ENCODE data around the gene ERCC8. TPM values are rescaled to one million over a fixed set of nuclear protein-coding genes. Genes with fewer than 3 reads are reported as not detected.
A peak's percentile ranks its signal among the peaks of the same experiment; 100 is the strongest.

The ERCC8 gene
- total and polyA plus RNA-seq, 2 of the 13 experiments (the other 11 are each of a cell fraction or from before 2014, with no cell fraction given): 24.4 to 35.2 TPM

DNA sequence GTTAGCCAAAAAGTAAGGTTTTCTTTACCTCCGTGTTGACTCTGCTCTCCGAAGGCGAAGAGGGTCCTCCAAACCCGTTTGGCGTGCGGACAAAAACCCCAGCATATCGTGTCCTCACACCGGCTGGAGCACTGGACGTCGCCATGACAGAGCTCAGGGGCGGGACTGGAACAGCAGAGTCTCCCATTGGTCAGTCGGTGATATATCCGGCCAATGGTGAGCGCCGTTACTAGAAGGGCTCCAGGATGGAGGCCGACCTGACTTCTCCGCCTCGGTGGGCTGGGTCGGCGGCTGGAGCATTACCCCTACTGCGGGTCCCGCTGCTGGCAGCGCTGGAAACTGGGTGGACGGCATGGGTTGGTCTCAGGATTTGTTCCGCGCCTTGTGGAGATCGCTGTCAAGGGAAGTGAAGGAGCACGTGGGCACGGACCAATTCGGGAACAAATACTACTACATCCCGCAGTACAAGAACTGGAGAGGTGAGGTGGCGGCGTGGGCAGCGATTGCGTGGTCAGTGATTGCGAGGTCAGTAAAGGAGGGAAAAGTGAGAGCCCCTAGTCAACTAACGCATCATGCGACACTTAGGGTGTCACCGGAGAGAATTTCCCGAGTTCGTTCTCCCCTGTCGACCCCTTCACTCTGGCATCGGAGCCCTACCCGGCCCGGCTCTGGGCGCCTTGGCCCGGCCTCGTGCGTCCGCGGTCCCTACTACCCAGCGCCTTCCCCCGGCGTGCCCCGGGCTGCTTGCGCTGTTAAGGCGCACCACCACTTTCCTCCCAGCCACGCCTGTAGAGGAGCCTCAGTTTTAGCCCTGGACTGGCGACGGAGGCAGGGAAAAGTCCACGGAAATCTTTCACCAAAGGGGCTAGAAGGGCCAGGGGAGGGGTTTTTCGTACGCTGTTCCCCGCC, at the start of gene ERCC8, which contains the start of gene NDUFAF2 (continued):
- TF ChIP-seq, protein P1, sequence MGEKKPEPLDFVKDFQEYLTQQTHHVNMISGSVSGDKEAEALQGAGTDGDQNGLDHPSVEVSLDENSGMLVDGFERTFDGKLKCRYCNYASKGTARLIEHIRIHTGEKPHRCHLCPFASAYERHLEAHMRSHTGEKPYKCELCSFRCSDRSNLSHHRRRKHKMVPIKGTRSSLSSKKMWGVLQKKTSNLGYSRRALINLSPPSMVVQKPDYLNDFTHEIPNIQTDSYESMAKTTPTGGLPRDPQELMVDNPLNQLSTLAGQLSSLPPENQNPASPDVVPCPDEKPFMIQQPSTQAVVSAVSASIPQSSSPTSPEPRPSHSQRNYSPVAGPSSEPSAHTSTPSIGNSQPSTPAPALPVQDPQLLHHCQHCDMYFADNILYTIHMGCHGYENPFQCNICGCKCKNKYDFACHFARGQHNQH (CRISPR knock-in tag; IDR thresholded peaks at IDR 0.05): no peak; the same call in 1 of the 2 replicates
- TF ChIP-seq ESRRA (CRISPR knock-in tag; IDR thresholded peaks at IDR 0.05; ENCODE audit: low read depth) (no peak), ZNF567 (CRISPR knock-in tag; IDR thresholded peaks at IDR 0.05; ENCODE audit: borderline replicate concordance) (no peak), TSC22D2 (CRISPR knock-in tag; IDR thresholded peaks at IDR 0.05; ENCODE audit: borderline replicate concordance) (no peak), GFI1 (CRISPR knock-in tag; IDR thresholded peaks at IDR 0.05; ENCODE audit: borderline replicate concordance) (no peak; the same call in 1 of the 2 replicates), RBFOX2 (IDR thresholded peaks at IDR 0.05; ENCODE audit: low read depth, low read length) (peak; percentile 62), ZFP37 (CRISPR knock-in tag; IDR thresholded peaks at IDR 0.05; ENCODE audit: borderline replicate concordance) (no peak), ZNF781 (CRISPR knock-in tag; IDR thresholded peaks at IDR 0.05; ENCODE audit: borderline replicate concordance, not compliant biosample characterization) (peak; percentile 70), MEIS1 (CRISPR knock-in tag; IDR thresholded peaks at IDR 0.05; ENCODE audit: borderline replicate concordance) (0 out of 2 replicates have a peak, but pooled peaks have one; percentile 45)
- TF ChIP-seq, protein P2, sequence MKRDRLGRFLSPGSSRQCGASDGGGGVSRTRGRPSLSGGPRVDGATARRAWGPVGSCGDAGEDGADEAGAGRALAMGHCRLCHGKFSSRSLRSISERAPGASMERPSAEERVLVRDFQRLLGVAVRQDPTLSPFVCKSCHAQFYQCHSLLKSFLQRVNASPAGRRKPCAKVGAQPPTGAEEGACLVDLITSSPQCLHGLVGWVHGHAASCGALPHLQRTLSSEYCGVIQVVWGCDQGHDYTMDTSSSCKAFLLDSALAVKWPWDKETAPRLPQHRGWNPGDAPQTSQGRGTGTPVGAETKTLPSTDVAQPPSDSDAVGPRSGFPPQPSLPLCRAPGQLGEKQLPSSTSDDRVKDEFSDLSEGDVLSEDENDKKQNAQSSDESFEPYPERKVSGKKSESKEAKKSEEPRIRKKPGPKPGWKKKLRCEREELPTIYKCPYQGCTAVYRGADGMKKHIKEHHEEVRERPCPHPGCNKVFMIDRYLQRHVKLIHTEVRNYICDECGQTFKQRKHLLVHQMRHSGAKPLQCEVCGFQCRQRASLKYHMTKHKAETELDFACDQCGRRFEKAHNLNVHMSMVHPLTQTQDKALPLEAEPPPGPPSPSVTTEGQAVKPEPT (CRISPR knock-in tag; IDR thresholded peaks at IDR 0.05; ENCODE audit: low read depth): 0 out of 2 replicates have a peak, but pooled peaks have one; percentile 18
- TF ChIP-seq, protein P3, sequence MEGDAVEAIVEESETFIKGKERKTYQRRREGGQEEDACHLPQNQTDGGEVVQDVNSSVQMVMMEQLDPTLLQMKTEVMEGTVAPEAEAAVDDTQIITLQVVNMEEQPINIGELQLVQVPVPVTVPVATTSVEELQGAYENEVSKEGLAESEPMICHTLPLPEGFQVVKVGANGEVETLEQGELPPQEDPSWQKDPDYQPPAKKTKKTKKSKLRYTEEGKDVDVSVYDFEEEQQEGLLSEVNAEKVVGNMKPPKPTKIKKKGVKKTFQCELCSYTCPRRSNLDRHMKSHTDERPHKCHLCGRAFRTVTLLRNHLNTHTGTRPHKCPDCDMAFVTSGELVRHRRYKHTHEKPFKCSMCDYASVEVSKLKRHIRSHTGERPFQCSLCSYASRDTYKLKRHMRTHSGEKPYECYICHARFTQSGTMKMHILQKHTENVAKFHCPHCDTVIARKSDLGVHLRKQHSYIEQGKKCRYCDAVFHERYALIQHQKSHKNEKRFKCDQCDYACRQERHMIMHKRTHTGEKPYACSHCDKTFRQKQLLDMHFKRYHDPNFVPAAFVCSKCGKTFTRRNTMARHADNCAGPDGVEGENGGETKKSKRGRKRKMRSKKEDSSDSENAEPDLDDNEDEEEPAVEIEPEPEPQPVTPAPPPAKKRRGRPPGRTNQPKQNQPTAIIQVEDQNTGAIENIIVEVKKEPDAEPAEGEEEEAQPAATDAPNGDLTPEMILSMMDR (CRISPR knock-in tag; IDR thresholded peaks at IDR 0.05): 0 out of 2 replicates have a peak, but pooled peaks have one; percentile 3
- TF ChIP-seq, protein P4, sequence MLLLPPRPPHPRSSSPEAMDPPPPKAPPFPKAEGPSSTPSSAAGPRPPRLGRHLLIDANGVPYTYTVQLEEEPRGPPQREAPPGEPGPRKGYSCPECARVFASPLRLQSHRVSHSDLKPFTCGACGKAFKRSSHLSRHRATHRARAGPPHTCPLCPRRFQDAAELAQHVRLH (CRISPR knock-in tag; IDR thresholded peaks at IDR 0.05; ENCODE audit: borderline replicate concordance, low read depth): peak; percentile 24; the same call in 1 of the 2 replicates
- TF ChIP-seq, protein P5, sequence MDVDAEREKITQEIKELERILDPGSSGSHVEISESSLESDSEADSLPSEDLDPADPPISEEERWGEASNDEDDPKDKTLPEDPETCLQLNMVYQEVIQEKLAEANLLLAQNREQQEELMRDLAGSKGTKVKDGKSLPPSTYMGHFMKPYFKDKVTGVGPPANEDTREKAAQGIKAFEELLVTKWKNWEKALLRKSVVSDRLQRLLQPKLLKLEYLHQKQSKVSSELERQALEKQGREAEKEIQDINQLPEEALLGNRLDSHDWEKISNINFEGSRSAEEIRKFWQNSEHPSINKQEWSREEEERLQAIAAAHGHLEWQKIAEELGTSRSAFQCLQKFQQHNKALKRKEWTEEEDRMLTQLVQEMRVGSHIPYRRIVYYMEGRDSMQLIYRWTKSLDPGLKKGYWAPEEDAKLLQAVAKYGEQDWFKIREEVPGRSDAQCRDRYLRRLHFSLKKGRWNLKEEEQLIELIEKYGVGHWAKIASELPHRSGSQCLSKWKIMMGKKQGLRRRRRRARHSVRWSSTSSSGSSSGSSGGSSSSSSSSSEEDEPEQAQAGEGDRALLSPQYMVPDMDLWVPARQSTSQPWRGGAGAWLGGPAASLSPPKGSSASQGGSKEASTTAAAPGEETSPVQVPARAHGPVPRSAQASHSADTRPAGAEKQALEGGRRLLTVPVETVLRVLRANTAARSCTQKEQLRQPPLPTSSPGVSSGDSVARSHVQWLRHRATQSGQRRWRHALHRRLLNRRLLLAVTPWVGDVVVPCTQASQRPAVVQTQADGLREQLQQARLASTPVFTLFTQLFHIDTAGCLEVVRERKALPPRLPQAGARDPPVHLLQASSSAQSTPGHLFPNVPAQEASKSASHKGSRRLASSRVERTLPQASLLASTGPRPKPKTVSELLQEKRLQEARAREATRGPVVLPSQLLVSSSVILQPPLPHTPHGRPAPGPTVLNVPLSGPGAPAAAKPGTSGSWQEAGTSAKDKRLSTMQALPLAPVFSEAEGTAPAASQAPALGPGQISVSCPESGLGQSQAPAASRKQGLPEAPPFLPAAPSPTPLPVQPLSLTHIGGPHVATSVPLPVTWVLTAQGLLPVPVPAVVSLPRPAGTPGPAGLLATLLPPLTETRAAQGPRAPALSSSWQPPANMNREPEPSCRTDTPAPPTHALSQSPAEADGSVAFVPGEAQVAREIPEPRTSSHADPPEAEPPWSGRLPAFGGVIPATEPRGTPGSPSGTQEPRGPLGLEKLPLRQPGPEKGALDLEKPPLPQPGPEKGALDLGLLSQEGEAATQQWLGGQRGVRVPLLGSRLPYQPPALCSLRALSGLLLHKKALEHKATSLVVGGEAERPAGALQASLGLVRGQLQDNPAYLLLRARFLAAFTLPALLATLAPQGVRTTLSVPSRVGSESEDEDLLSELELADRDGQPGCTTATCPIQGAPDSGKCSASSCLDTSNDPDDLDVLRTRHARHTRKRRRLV (CRISPR knock-in tag; IDR thresholded peaks at IDR 0.05): no peak; the same call in 1 of the 2 replicates
- TF ChIP-seq, protein P6, sequence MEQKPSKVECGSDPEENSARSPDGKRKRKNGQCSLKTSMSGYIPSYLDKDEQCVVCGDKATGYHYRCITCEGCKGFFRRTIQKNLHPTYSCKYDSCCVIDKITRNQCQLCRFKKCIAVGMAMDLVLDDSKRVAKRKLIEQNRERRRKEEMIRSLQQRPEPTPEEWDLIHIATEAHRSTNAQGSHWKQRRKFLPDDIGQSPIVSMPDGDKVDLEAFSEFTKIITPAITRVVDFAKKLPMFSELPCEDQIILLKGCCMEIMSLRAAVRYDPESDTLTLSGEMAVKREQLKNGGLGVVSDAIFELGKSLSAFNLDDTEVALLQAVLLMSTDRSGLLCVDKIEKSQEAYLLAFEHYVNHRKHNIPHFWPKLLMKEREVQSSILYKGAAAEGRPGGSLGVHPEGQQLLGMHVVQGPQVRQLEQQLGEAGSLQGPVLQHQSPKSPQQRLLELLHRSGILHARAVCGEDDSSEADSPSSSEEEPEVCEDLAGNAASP (CRISPR knock-in tag; IDR thresholded peaks at IDR 0.05; ENCODE audit: borderline replicate concordance): no peak
